NCI-H2196 treated with DMSO at 0.1 percent for 48 hours (cell line): Measurements from ENCODE around the gene GMEB1.
"Not testable (repeated sequence)": the region's sequence is repeated elsewhere in the genome, so short reads cannot be mapped to it uniquely, and the experiment has no call there.

Experiments
- DNase-seq: peaks from one replicate; lab custom pipeline; 2025; ENCODE audit not compliant: unreplicated experiment; lab: John Stamatoyannopoulos, UW

Gene GMEB1

DNA sequence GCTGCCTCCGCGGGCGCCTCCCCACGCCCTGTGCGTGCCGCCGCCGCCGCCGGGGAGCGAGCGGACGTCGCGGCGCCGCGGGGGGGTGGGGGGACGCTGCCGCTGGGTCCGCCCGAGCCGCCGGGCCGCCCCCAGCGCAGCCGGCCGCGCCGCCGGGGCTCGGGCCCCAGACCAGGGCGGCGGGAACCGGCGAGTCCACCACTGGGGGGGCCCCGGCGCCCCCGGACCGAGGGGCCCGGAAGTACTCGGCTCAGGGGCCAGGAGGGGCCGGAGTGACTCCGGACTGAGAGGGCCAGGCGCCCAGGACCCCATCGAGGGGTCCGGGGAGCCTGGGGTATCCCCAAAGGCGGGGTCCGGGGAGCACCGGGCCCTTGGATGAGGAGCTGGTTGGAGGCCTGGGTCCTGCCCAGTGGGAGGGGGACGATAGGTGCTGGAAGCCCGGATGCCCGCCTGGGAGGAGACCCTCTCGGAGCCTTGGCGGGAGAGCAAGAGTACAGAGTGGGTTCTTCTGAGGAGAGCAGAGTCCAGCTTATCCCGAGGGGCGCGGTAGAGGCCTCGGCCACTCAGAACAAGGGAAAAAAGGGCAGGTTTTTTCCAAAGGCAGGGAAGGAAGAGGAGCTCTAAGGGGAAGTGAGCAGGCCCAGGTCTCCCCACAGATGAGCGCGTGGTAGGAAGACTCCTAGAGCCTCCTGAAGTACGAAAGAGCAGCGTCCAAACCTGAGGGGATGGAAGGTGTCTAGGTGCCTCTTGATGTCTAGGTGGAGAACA, 556 bp downstream of the GMEB1 start:
- DNase-seq, result peak; percentile 65

DNA sequence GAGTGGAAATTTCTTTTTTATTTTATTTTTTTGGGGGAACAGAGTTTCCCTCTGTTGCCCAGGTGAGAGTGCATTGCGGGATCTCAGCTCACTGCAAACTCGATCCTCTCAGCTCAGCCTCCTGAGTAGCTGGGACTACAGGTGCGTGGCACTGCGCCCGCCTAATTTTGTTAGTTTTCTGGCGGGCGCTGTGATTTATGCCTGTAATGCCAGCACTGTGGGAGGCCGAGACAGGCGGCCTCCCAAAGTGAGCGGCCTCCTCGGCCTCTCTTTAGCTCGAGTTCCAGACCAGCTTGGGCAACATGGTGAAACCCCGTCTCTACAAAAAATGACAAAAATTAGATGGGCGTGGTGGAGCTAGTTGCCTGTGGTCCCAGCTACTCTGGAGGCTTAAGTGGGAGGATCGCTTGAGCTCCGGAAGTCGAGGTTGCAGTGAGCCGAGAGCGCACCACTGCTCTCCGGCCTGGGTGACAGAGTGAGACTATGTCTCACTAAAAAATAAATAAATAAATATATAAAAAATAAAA, 2.7 kb downstream of the GMEB1 start:
- no peak for DNase-seq

DNA sequence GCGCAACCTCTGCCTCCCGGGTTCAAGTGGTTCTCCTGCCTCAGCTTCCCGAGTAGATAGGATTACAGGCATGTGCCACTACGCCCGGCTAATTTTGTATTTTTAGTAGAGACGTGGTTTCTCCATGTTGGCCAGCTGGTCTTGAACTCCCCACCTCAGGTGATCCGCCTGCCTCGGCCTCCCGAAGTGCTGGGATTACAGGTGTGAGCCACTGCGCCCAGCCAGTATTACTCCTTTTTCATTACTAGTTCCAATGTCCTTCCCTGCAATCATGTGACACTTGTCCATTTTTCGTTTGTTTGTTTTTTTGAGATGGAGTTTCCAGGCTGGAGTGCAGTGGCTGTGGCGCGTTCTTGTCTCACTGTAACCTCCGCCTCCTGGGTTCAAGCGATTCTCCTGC, 4.4 kb downstream of the GMEB1 start:
- not testable (repeated sequence) for DNase-seq

DNA sequence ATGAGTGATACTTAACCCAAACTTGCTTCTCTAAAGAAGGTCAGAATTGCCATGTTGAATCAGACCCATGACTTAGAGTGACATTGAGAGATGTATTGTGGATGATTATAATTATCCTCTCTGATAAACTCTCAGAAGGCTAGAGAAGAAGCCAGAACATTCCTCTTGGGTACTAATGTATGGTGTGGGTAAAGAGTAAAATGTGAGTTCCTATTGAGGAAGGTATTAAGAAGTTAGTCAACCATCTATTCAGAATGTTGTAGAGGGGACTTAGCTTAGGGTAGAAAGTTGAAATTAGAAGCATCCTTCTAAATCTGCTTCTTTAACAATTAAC, 7.3 kb downstream of the GMEB1 start:
- no peak for DNase-seq

DNA sequence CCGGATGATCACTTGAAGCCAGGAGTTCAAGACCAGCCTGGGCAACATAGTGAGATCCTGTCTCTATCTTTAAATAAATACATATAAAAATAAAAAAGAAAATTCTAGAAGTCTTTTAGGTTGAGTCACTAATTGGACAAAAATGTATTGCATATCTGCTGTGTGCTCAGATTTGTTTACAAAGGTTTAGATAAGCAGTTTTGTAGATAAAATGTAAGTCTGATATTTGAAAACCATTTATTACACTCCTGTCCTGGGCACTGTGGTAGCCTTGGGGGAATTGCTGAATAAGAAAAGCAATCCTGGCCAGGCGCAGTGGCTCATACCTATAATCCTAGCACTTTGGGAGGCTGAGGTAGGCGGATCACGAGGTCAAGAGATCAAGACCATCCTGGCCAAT, 11.6 kb downstream of the GMEB1 start:
- no peak for DNase-seq

DNA sequence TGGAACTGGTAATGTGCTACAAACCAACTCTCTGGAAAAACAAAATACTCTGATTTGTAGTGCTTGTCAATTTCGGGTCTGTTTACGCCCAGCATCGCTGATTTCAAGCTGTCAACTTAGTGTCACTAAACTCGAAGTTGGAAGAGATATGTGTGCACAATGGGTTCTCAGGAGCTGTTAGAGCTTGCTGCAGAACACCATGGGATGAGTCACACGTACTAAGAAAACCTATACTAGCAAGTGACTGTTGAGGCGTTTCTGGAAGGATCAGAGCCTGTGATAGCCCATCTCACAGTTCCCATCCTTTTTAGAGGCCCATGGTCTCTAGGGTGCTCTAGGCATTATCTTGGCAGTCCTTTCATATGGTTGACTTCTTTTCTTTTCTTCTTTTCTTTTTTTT, 14.3 kb downstream of the GMEB1 start:
- no peak for DNase-seq

DNA sequence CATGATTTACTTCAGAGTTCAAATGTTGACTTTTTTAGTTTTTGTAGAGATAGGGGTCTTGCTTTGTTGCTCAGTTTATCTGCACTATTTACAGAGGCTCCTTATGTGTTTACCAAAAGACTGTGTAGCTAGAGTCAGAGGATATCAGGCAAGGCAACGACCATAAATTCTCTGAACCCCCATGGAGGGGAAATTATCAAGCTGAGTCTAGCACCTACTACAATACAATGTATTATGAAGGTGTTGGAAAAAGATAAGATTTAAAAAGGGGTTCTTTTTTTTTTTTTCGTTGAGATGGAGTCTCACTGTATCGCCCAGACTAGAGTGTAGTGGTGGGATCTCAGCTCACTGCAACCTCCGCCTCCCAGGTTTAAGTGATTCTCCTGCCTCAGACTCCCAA, 16.4 kb downstream of the GMEB1 start:
- no peak for DNase-seq

DNA sequence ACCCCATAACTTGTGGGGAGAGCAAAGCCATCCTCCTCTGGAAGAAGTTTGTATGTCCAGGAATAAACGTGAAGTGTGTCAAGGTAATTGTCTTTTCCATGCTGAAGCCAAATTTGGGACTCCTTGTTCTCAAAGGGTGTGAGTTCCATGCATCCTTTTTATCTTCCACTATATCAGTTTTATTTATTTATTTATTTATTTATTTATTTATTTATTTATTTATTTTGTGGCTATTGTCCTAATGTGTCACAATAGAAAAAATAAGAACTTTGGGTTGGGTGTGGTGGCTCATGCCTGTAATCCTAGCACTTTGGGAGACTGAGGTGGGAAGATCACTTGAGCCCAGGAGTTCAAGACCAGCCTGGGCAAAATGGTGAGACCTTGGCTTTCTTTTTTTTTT, 23.0 kb downstream of the GMEB1 start:
- DNase-seq, result not testable (repeated sequence)

DNA sequence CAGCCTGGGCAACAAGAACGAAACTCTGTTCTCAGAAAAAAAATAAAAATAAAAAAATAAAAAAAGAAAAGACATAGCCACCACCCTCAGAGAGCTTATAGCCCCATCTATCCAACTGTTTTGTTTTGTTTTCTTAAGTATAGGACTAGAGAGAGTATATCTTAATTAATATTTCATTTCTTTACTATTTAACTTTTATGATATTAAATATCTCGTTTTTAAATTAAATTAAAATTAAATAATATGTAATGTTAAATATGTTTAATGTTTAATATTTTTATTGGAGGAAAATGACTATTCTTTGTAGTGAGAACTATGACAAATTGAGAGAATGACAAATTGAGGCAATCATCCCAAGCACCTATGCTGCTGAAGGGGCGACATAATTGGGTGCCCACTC, 35.0 kb downstream of the GMEB1 start:
- DNase-seq, result no peak

DNA sequence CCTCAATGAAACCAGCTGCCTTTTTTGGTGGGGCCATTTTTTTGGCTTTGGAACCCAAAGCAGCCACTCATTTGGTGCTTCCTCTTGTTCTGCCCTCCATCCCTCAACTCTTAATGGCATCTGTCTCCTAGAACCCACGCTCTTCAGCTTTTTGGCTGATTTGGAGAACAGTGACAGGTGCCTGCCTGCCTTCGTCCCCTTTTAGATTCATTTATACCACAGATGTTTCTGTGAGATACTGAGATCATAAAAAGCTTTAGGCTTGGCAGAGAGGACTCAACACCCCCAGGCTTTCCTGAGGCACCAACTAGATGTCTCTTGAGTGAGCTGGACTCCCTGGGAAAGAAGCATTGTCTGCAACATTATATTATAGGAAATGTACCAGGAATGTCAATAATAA, 47.8 kb downstream of the GMEB1 start:
- no peak for DNase-seq

DNA sequence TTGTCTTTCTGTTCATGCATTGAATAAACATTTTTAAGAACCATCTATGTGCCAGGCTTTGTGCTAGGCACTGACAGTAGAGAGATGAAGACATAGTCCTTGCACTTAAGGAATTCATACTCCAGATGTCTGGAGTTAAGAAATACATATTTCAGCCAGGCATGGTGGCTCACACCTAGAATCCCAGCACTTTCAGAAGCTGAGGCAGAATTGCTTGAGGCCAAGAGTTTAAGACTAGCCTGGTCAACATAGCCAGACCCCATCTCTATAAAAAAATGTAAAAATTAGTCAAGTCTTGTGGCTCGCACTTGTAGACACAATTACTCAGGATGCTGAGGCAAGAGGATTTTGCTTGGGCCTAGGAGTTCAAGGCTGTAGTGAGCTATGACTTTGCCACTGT, 49.6 kb downstream of the GMEB1 start:
- DNase-seq, result no peak

DNA sequence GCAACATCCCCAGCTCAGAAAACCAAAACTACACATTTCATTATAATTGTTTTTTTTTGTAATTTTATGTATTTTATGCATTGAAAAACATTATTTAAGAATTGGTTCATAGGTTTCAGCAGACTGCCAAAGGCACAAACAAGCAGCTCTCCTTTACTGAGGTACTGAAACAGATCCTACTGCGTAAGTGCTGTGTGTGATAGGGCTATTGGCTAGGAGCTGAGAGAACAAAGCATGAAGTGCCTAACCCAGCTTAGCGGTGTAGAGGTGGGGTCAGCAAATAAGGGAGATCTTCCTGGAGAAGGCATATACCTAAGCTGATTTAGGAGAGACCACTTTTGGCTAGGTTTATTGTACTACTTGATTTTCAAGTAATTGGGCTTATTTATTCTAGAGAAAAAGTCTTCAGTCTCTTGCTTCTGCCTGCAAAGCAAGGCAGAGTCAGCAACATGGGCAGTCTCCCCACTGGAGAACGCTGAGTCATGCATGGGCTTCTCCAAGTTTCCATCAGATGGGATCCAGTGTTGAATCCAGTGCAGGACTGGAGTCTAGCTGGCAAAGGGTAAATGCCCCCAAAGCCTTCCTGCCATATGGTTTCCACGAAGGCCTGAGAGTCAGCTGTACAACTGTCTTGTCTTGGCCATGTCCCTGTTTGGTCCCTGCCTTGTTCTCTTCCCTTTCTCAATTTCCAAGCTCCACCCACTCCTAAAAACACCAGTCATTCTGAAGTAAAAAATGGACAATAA, 50.2 kb downstream of the GMEB1 start:
- no peak for DNase-seq

DNA sequence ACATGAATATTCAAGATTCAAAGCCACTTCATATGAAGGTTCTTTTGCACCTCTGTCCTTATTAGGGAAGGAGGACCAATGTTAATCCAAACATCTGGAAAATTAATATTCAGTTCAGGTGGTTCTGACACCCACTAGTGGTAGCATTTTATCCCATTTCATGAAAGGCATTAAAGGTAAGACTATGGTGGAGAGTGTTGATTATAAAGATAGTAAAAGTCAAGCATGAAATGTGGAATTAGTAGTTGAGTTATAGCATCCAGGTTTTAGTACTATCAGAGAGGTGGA, 50.7 kb downstream of the GMEB1 start:
- no peak for DNase-seq

DNA sequence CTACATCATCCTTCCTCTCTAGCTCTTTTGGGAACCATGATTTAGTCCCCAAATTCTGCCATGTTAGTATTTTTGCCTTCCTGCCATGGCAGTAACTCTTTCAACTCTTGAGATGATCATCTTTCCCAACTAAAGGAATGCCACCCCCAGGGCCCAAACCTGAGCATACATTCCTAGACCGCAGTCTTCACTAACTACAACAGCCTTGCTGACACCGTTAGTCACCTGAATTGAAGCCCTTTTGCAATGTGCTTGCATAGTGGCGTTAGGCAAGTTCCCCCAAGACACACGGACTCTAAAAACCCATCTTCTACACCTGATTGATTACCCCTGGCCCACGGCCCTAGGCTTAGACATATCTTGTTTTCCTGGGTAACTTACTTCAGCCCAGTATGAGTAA, 51.8 kb downstream of the GMEB1 start:
- no peak for DNase-seq

DNA sequence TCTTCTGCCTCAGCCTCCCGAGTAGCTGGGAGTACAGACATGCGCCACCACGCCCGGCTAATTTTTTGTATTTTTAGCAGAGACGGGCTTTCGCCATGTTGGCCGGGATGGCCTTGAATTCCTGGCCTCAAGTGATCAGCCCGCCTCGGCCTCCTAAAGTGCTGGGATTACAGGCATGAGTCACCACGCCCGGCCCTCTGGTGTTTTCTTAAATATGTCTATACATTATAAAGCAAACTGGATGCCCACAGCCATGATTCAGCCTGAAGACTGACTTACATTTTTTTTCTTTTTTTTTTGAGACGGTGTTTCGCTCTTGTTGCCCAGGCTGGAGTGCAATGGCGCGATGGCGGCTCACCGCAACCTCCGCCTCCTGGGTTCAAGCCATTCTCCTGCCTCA, 53.3 kb downstream of the GMEB1 start:
- DNase-seq, result not testable (repeated sequence)

DNA sequence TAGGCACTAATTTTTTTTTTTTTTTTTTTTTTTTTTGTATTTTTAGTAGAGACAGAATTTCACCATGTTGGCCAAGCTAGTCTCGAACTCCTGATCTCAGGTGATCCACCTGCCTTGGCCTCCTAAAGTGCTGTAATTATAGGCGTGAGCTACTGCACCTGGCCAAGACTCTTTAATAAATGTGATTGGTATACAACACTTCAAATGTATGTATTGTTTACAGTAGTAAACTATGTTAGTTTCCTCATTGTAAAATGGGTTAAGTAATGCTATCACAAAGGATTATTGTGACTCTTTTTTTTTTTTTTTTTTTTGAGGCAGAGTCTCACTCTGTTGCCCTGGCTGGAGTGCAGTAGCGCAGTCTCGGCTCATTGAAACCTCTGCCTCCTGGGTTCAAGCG, 56.8 kb downstream of the GMEB1 start:
- not testable (repeated sequence) for DNase-seq

DNA sequence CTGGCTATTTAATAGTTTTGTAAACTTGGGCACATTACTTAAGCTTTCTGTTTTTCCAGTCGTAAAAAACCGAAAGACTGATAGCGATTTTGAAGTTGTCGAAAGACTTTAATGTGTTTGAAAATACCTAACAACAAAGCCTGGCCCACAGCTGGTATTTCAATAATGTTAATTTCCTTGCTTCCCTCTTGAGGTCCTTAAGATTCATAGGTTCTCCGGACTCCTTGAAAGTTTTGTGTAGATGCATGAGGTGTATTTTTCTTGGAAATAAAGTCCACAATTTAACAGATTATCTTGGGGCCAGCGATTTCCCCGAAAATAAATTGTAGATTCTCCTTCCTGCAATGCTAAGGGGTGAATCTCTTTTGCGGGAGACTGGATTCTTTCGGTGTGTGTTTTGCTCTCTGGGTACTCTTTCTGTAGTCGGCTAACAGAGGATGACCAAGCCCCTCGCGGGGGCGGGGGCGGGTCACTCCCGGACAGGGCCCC, 67.4 kb downstream of the GMEB1 start:
- DNase-seq, result no peak

DNA sequence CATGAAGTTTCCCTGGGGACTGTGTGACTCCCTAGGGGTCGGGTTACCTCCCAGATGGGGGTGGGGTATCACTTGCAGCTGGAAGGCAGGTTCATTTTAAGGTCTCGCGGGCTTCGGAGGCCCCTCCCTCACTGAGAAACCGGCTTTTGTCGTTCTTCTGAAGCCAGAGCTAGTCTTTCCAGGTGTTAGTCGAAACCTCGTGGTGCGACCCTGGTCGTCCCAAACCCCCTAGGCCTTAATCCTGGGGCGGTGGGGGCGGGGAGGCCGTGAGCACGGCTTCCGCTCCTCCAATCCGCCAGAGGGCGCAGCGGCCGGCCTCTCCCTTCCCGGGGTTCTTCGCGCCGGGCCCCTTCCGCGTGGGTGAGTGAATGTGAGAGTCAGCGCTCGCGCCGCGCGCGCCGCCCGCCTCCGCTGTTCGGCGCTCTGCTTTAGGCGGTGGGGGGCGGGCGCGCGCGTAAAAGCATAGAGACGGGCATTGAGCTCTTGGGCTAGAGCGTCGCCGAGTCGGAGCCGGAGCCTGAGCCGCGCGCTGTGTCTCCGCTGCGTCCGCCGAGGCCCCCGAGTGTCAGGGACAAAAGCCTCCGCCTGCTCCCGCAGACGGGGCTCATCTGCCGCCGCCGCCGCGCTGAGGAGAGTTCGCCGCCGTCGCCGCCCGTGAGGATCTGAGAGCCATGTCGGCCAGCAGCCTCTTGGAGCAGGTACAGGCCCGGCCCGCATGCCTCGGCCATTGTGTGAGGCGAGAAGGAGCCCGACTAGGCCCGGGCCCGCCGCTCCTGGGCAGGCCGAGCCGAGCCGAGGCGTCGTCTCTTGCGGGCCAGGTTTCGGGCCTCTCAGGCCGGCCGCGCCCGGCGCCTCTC, 68.1 kb downstream of the GMEB1 start, which contains the start of gene YTHDF2:
Gene YTHDF2, plus strand, starts transcription at position 491 of the 857 bp plus-strand sequence. Its CDS starts 181 bp downstream, at position 672.
- DNase-seq, result peak; percentile 89

DNA sequence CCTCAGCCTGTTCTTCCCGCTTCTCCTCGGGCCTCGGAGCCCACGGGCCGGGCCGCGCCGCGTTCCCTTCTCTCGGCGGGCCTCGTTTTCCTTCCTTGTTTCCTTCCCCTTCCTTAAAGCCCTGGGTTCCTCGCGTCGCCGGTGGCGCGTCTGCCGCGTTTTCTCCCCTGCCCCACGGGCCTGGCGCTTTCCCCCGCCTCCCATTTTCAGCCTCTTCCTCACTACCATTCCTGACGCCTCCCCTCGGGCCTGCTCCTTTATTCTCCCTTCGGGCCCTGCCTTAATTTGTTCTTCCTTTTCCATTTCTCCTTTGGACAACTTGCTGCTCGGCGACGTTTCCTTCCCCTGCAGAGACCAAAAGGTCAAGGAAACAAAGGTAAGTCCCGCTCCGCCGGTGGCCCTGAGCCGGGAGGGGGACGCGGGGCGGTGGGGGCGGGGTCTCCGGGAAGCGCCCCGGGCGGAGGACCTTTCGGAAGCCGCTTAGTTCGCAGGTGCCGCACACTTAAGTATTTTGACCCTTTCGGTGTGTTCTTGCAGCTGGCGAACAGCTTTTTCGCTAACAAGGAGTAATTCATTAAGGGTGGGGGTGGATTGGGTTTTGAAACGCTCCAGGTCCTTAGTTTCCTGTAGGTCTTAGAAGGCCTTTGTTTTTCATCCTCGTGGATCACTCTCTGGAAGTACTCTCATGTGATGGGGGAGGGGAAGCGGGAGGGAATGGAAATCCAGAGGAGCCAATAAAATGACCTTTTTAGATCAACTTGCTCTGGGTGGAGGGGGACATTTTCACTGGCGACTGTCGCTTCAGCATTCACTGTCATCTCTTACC, 68.9 kb downstream of the GMEB1 start:
- peak; percentile 37 for DNase-seq

DNA sequence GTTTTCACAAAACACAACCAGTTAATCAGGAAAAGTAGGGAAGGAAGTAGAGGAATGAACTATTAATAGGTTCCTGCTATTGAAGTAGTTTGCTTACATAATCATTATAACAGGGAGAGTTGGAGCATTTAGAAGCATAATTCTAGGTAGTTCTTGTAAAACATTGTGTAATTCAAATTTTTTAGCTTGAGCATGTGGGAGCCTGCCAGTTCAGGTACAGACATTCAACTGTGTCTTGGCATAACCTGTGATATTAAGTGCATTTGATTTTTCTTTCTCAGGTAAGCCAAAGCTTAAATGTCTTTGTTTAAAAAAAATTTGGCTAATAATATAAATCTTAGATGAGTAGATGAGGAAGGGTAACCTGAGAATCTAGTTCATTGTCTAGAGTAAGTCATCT, 71.5 kb downstream of the GMEB1 start:
- DNase-seq, result no peak

DNA sequence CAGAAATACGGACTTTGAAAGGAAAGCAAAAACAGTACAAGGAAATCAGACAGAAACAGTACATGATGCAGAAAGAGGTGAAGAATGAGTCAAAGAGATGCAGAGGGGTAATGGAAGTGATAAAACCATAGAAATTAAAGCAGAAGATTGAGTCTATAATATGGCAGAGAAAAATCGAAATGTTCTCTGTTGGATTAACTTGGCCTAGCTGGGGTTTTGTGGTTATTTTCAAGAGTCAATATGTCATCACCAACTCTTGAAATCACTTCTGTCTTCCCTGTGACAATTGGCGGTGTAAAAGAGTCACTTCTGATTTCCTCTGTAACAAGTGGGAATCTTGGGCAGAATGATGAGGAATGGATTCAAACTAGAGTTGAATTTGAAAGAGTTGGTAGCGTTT, 75.6 kb downstream of the GMEB1 start:
- no peak for DNase-seq
